ENCODE data around the gene OCA2.

GRCh38 chr15:27767918-27768640 is 331.0 kb downstream of the OCA2 start:
- TF ChIP-seq CTCF (IDR thresholded peaks at IDR 0.05; ENCODE audit: control extremely low read depth in 1 of 3, insufficient read depth in 1 of 3, low read depth in 1 of 3, low read length in 3 of 3): no peak
- TF ChIP-seq POLR2A (IDR thresholded peaks at IDR 0.05; ENCODE audit: control extremely low read depth in 1 of 2, low read depth in 2 of 2, low read length in 2 of 2): no peak
- no peak for TF ChIP-seq ATF2 (IDR thresholded peaks at IDR 0.05; ENCODE audit: low read length)
- TF ChIP-seq EGR1 (IDR thresholded peaks at IDR 0.05; ENCODE audit: borderline replicate concordance, low read depth, low read length): no peak
- TF ChIP-seq TEAD4 (IDR thresholded peaks at IDR 0.05; ENCODE audit: low read depth, low read length): no peak

Data from H1 (cell line).